Measurements from ENCODE around the gene ENTREP1.

DNA sequence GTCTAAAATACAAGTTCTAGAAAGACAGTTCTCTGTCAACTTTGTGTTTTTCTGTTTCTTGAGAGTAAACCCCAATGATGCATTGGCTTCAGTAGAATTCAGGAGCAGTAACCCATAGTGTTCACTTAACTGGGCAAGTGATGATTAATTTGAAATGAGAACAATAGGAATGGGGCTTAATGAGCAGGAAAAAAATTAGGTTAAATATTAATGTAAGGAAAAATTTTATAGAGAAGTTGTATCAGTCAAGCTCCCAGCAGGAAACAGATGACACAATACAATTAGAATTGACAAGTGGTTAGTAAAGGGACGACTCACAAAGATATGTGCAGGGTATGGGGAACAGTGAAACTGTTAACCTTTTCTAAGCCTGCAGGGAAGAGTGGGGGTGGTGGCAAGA is 38.2 kb downstream of the ENTREP1 start:
- TF ChIP-seq, protein P1, sequence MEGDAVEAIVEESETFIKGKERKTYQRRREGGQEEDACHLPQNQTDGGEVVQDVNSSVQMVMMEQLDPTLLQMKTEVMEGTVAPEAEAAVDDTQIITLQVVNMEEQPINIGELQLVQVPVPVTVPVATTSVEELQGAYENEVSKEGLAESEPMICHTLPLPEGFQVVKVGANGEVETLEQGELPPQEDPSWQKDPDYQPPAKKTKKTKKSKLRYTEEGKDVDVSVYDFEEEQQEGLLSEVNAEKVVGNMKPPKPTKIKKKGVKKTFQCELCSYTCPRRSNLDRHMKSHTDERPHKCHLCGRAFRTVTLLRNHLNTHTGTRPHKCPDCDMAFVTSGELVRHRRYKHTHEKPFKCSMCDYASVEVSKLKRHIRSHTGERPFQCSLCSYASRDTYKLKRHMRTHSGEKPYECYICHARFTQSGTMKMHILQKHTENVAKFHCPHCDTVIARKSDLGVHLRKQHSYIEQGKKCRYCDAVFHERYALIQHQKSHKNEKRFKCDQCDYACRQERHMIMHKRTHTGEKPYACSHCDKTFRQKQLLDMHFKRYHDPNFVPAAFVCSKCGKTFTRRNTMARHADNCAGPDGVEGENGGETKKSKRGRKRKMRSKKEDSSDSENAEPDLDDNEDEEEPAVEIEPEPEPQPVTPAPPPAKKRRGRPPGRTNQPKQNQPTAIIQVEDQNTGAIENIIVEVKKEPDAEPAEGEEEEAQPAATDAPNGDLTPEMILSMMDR (IDR thresholded peaks at IDR 0.05) = no peak
- TF ChIP-seq POLR2A (IDR thresholded peaks at IDR 0.05) = no peak
